GM23338 (cell line): ENCODE results near the gene OR12D3. TPM values are rescaled to one million over a fixed set of nuclear protein-coding genes. Genes with fewer than 3 reads are reported as not detected.

Source experiments
- ATAC-seq: fragments of 200-7000 bp; cut with Tn5 transposase; 3 replicates; pipeline ENCODE4 v1.9.1; 2020
- DNase-seq: peaks from one replicate; pipeline ENCODE4 v3.0.0-alpha.2; 2015; ENCODE audit warnings: low spot score
- H2AFZ ChIP-seq: fragments of 200-600 bp; sonication (generic); 2 replicates; pipeline ENCODE4 v1.8.0; 2016; ENCODE audit warnings: antibody characterized with exemption, mild to moderate bottlenecking, moderate library complexity
- H3F3A ChIP-seq: fragments of 200-600 bp; sonication (generic); replicated peaks from 2 replicates; pipeline ENCODE4 v1.8.0; 2017; ENCODE audit warnings: antibody characterized with exemption, mixed run types, low read depth
- H3K27ac ChIP-seq: fragments of 200-600 bp; sonication (generic); 2 replicates; pipeline ENCODE4 v1.6.1; 2016; ENCODE audit warnings: low read depth
- H3K27me3 ChIP-seq: fragments of 200-600 bp; sonication (generic); 2 replicates; pipeline ENCODE4 v1.8.0; 2016; ENCODE audit warnings: mild to moderate bottlenecking, mixed run types, moderate library complexity; ENCODE audit not compliant: insufficient read depth
- H3K36me3 ChIP-seq: fragments of 200-600 bp; sonication (generic); 2 replicates; pipeline ENCODE4 v1.8.0; 2016; ENCODE audit warnings: mild to moderate bottlenecking; ENCODE audit not compliant: insufficient read depth
- H3K4me1 ChIP-seq: fragments of 200-600 bp; sonication (generic); 2 replicates; pipeline ENCODE4 v1.8.0; 2016; ENCODE audit warnings: mild to moderate bottlenecking, moderate library complexity; ENCODE audit not compliant: insufficient read depth
- H3K4me2 ChIP-seq: fragments of 200-600 bp; sonication (generic); 2 replicates; pipeline ENCODE4 v1.7.1; 2017; ENCODE audit warnings: mixed run types
- H3K4me3 ChIP-seq: fragments of 200-600 bp; sonication (generic); 2 replicates; pipeline ENCODE4 v1.6.1; 2016; ENCODE audit warnings: mixed run types
- H3K79me2 ChIP-seq: fragments of 200-600 bp; sonication (generic); replicated peaks from 2 replicates; pipeline ENCODE4 v1.8.0; 2017; ENCODE audit warnings: mild to moderate bottlenecking; ENCODE audit not compliant: insufficient read depth
- H3K9me2 ChIP-seq: fragments of 200-600 bp; sonication (generic); 2 replicates; pipeline ENCODE4 v1.8.0; 2017; ENCODE audit not compliant: insufficient read depth
- H4K20me1 ChIP-seq: fragments of 200-600 bp; sonication (generic); replicated peaks from 2 replicates; pipeline ENCODE4 v1.8.0; 2017; ENCODE audit warnings: mild to moderate bottlenecking; ENCODE audit not compliant: insufficient read depth
- H3K27ac Mint-ChIP-seq: 2 replicates; pipeline ENCODE4 v1.8.0; 2020; ENCODE audit warnings: inconsistent platforms, mild to moderate bottlenecking, moderate library complexity, mixed read lengths
- H3K27me3 Mint-ChIP-seq: 3 replicates; pipeline ENCODE4 v1.8.0; 2022; ENCODE audit warnings: low read depth, mild to moderate bottlenecking, moderate library complexity, mixed read lengths, inconsistent platforms; ENCODE audit not compliant: insufficient read depth, poor library complexity
- H3K36me3 Mint-ChIP-seq: 3 replicates; pipeline ENCODE4 v1.8.0; 2021; ENCODE audit warnings: low read depth, mild to moderate bottlenecking, inconsistent platforms, moderate library complexity, mixed read lengths
- H3K4me1 Mint-ChIP-seq: 3 replicates; pipeline ENCODE4 v1.8.0; 2020; ENCODE audit warnings: mild to moderate bottlenecking, inconsistent platforms, mixed read lengths
- H3K4me3 Mint-ChIP-seq: 3 replicates; pipeline ENCODE4 v1.8.0; 2021; ENCODE audit warnings: moderate library complexity, mild to moderate bottlenecking, inconsistent platforms, mixed read lengths
- H3K9me3 Mint-ChIP-seq: 3 replicates; pipeline ENCODE4 v1.8.0; 2020; ENCODE audit warnings: moderate library complexity, mild to moderate bottlenecking, inconsistent platforms, mixed read lengths
- CREB1 ChIP-seq: fragments of 250-450 bp; sonication (Bioruptor Pico); IDR thresholded peaks from 2 replicates; pipeline ENCODE4 v1.5.0; 2020; ENCODE audit warnings: low read depth, mild to moderate bottlenecking, moderate library complexity
- EZH2 ChIP-seq: fragments of 200-600 bp; sonication (generic); IDR thresholded peaks from one replicate; pipeline ENCODE4 v1.8.0; 2017; ENCODE audit warnings: antibody characterized with exemption, mild to moderate bottlenecking, low read depth; ENCODE audit not compliant: unreplicated experiment
- EZH2phosphoT487 ChIP-seq: fragments of 200-600 bp; sonication (generic); IDR thresholded peaks from one replicate; pipeline ENCODE4 v1.8.1; 2018; ENCODE audit warnings: antibody characterized with exemption; ENCODE audit not compliant: unreplicated experiment
- JUNB ChIP-seq: IDR thresholded peaks from one replicate; pipeline ENCODE4 v1.6.1; 2016; ENCODE audit warnings: antibody characterized with exemption; ENCODE audit not compliant: unreplicated experiment
- NANOG ChIP-seq: IDR thresholded peaks from 2 replicates; pipeline ENCODE4 v1.6.1; 2016; ENCODE audit warnings: antibody characterized with exemption, borderline replicate concordance
- POLR2AphosphoS5 ChIP-seq: IDR thresholded peaks from 2 replicates; pipeline ENCODE4 v1.6.1; 2016; ENCODE audit warnings: antibody characterized with exemption, low read depth
- STAT1 ChIP-seq: IDR thresholded peaks from one replicate; pipeline ENCODE4 v1.6.1; 2016; ENCODE audit warnings: antibody characterized with exemption; ENCODE audit not compliant: unreplicated experiment
- ZNF114 ChIP-seq: fragments of 250-450 bp; sonication (Bioruptor Pico); IDR thresholded peaks from 2 replicates; pipeline ENCODE4 v1.5.0; 2020; ENCODE audit warnings: mild to moderate bottlenecking, moderate library complexity
- ZNF331 ChIP-seq: fragments of 250-450 bp; sonication (Bioruptor Pico); IDR thresholded peaks from 2 replicates; pipeline ENCODE4 v1.5.0; 2020; ENCODE audit warnings: low read depth, mild to moderate bottlenecking, moderate library complexity
- polyA plus RNA-seq: library from polyadenylated mRNA; unstranded; fragments of >200 nt; fragmentation: Nextera tagmentation; extraction: Ambion mirVana; gene quantifications from 2 replicates; pipeline ENCODE4 v1.2.1, GENCODE V29; 2016
- total RNA-seq: library from RNA; depleted of rRNA; stranded (reverse); fragments of >200 nt; shearing (Covaris generic); gene quantifications from 2 replicates; pipeline ENCODE4 v1.2.3, GENCODE V29; 2014
- TF ChIP-seq, protein P1 (sequence below): IDR thresholded peaks from one replicate; pipeline ENCODE4 v1.6.1; 2018; ENCODE audit warnings: antibody characterized with exemption; ENCODE audit not compliant: unreplicated experiment
- TF ChIP-seq, protein P2 (sequence below), 2 experiments: fragments of 200-600 bp in 1 of 2; sonication (generic) in 1 of 2; conservative IDR thresholded peaks; 2 replicates each; pipeline versions ENCODE4 v1.5.1 to v1.6.1; 2016 to 2017; ENCODE audit warnings: antibody characterized with exemption in 2 of 2, low read depth in 2 of 2, mild to moderate bottlenecking in 2 of 2, moderate library complexity in 1 of 2
- TF ChIP-seq, protein P3 (sequence below): IDR thresholded peaks from 2 replicates; pipeline ENCODE4 v1.6.1; 2016; ENCODE audit warnings: antibody characterized with exemption

Gene OR12D3
- total and polyA plus RNA-seq, 2 experiments from 2014 or later, result not detected

DNA sequence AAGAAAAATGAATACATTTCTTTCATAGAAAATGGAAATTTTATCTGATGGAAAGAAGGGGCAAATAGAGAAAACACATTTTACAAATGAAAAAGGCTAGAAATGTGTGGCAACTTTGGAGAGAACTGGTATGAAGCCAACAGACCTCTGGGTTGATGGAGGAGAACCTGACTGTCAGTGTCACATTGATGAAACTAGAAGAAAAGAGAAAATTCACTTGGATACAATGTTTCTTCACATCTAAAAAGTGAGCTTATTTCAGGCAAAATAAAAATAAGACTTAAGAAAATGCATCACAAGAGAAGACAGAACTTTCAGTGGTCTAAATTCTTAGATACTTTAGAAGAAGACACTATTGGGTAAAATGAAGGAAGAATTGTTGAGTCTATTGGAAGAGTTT, 20.2 kb upstream of the OR12D3 start, which contains the start of gene OR12D2 (continued):
- TF ChIP-seq NANOG, result no peak
- no peak for TF ChIP-seq EZH2
- TF ChIP-seq EZH2phosphoT487, result no peak
- TF ChIP-seq ZNF331 (CRISPR knock-in tag), result no peak
- no peak for TF ChIP-seq STAT1
- TF ChIP-seq, protein P1, sequence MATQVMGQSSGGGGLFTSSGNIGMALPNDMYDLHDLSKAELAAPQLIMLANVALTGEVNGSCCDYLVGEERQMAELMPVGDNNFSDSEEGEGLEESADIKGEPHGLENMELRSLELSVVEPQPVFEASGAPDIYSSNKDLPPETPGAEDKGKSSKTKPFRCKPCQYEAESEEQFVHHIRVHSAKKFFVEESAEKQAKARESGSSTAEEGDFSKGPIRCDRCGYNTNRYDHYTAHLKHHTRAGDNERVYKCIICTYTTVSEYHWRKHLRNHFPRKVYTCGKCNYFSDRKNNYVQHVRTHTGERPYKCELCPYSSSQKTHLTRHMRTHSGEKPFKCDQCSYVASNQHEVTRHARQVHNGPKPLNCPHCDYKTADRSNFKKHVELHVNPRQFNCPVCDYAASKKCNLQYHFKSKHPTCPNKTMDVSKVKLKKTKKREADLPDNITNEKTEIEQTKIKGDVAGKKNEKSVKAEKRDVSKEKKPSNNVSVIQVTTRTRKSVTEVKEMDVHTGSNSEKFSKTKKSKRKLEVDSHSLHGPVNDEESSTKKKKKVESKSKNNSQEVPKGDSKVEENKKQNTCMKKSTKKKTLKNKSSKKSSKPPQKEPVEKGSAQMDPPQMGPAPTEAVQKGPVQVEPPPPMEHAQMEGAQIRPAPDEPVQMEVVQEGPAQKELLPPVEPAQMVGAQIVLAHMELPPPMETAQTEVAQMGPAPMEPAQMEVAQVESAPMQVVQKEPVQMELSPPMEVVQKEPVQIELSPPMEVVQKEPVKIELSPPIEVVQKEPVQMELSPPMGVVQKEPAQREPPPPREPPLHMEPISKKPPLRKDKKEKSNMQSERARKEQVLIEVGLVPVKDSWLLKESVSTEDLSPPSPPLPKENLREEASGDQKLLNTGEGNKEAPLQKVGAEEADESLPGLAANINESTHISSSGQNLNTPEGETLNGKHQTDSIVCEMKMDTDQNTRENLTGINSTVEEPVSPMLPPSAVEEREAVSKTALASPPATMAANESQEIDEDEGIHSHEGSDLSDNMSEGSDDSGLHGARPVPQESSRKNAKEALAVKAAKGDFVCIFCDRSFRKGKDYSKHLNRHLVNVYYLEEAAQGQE, result no peak
- TF ChIP-seq, protein P2, sequence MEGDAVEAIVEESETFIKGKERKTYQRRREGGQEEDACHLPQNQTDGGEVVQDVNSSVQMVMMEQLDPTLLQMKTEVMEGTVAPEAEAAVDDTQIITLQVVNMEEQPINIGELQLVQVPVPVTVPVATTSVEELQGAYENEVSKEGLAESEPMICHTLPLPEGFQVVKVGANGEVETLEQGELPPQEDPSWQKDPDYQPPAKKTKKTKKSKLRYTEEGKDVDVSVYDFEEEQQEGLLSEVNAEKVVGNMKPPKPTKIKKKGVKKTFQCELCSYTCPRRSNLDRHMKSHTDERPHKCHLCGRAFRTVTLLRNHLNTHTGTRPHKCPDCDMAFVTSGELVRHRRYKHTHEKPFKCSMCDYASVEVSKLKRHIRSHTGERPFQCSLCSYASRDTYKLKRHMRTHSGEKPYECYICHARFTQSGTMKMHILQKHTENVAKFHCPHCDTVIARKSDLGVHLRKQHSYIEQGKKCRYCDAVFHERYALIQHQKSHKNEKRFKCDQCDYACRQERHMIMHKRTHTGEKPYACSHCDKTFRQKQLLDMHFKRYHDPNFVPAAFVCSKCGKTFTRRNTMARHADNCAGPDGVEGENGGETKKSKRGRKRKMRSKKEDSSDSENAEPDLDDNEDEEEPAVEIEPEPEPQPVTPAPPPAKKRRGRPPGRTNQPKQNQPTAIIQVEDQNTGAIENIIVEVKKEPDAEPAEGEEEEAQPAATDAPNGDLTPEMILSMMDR (conservative IDR thresholded peaks at IDR 0.05; ENCODE audit: low read depth in 2 of 2), result no peak
- TF ChIP-seq CREB1 (CRISPR knock-in tag), result no peak
- TF ChIP-seq, protein P3, sequence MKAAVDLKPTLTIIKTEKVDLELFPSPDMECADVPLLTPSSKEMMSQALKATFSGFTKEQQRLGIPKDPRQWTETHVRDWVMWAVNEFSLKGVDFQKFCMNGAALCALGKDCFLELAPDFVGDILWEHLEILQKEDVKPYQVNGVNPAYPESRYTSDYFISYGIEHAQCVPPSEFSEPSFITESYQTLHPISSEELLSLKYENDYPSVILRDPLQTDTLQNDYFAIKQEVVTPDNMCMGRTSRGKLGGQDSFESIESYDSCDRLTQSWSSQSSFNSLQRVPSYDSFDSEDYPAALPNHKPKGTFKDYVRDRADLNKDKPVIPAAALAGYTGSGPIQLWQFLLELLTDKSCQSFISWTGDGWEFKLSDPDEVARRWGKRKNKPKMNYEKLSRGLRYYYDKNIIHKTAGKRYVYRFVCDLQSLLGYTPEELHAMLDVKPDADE, result no peak
- TF ChIP-seq ZNF114 (CRISPR knock-in tag), result no peak
- TF ChIP-seq JUNB, result no peak

DNA sequence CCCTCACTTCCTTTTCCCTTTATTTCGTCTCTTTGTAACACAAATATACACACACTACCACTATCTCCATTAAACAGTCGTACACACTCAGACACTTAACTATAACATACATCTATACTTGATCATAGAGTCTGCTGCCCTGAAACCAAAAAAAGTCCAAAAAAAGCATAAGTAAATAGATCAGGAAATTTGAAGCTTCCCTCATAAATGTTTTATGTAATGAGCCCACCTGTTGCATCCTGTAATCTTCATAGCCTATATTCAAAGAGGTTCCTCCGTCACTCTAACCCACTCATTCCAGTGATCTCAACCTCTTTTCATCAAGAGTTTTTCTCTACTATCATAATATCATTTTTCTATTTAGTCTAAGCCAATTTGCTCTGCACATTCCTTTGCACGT, 13.4 kb upstream of the OR12D3 start:
- no peaks in the 10 kb centered on the region for H3K36me3 ChIP-seq
- H2AFZ ChIP-seq, result no peak overlapping the region
- H3K79me2 ChIP-seq, result no peaks in the 10 kb centered on the region
- no peak for DNase-seq
- H3K4me3 ChIP-seq, result no peak overlapping the region
- no peak for ATAC-seq
- H3K4me2 ChIP-seq, result no peak overlapping the region
- no peaks in the 10 kb centered on the region for H3K9me2 ChIP-seq
- no peaks in the 10 kb centered on the region for H3F3A ChIP-seq
- no peak overlapping the region for H3K4me3 Mint-ChIP-seq
- H3K4me1 Mint-ChIP-seq, result no peaks in the 10 kb centered on the region
- H3K36me3 Mint-ChIP-seq, result no peaks in the 10 kb centered on the region
- no peaks in the 10 kb centered on the region for H3K27me3 ChIP-seq
- H3K27ac Mint-ChIP-seq, result no peak overlapping the region
- no peaks in the 10 kb centered on the region for H3K27me3 Mint-ChIP-seq
- H3K9me3 Mint-ChIP-seq, result no peaks in the 10 kb centered on the region
- no peak overlapping the region for H3K27ac ChIP-seq
- TF ChIP-seq NANOG (no peak), STAT1 (no peak), POLR2AphosphoS5 (no peak), ZNF331 (CRISPR knock-in tag) (no peak), CREB1 (CRISPR knock-in tag) (no peak), EZH2phosphoT487 (no peak)
- TF ChIP-seq, protein P3, result no peak
- H3K4me1 ChIP-seq, result no peaks in the 10 kb centered on the region
- no peaks in the 10 kb centered on the region for H4K20me1 ChIP-seq
